ENCODE data around the gene SHFL. TPM values are rescaled to one million over a fixed set of nuclear protein-coding genes. Genes with fewer than 3 reads are reported as not detected.
A peak's percentile ranks its signal among the peaks of the same experiment; 100 is the strongest.

The SHFL gene
- total and polyA plus RNA-seq, 2 of the 8 experiments (the other 6 are each of a cell fraction or from before 2014, with no cell fraction given), result 25.3 to 37.1 TPM

DNA sequence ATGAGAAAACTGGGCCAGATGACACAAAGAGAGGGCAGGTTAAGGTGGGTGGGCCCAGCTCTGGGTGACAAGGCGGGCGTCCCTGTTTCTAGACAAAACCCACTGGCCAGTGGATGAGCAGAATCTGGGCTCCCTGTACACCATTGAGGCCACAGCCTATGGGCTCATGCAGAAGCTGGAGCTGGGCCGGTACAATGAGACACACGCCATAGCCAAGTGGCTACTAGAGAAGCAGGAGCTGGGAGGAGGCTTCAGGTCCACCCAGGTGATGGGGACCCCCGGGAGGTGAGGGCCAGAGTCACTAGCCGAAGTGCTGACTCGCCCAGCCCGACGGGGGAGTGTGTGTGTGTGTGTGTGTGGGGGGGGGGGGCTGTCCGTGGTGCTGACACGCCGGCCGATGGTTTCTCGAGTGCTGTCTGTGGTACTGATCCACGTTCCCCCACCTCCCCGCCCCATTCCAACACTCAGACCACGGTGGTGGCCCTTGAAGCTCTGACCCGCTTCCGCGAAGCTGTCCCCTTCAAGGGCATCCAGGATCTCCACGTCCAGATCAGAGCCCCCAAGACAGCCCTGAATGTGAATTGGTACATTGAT lies 24.3 kb upstream of the SHFL start:
- H4K5ac ChIP-seq (ENCODE audit: insufficient read length, low read depth, low read length), result no peak overlapping the region
- ChIA-PET CTCF (ENCODE audit: partially characterized antibody) (interaction anchor here (1.0 to 1.8 kb wide), 4 partner anchors 34 to 61 kb away, joined by 3 to 4 read pairs (median 4); no protein-coding TSS in a partner anchor), POLR2A (ENCODE audit: partially characterized antibody) (interaction anchor here (1.0 to 1.6 kb wide), 3 partner anchors 31 to 75 kb away, joined by 3 to 4 read pairs (median 3); no protein-coding TSS in a partner anchor)
- H2BK15ac ChIP-seq (ENCODE audit: low read length), result no peak overlapping the region
- no peaks in the 10 kb centered on the region for H3K4me1 ChIP-seq (replicated peaks in 1 of 4; ENCODE audit: control insufficient read depth in 3 of 4, insufficient read depth in 4 of 4, low read length in 3 of 4)
- H3K56ac ChIP-seq (replicated peaks; ENCODE audit: insufficient read length, low read depth, low read length), result no peak overlapping the region
- H4K8ac ChIP-seq (ENCODE audit: extremely low read depth, insufficient read depth, low read length), result no peak overlapping the region
- 69% methylated on average over 7 of the region's 21 CpGs; no CpG with 5 or more reads in 1 of the 2 experiments for WGBS, 2 experiments (ENCODE audit: extremely low coverage in 1 of 2, insufficient coverage in 1 of 2, insufficient read length in 1 of 2, insufficient replicate concordance in 2 of 2, low coverage in 1 of 2, low lambda C conversion rate in 2 of 2, missing lambda C conversion rate in 1 of 2)
- no peaks in the 10 kb centered on the region for H3K27me3 ChIP-seq (replicated peaks in 1 of 4; ENCODE audit: control insufficient read depth in 3 of 4, extremely low read depth in 1 of 4, insufficient read depth in 3 of 4, low read length in 3 of 4)
- no peaks in the 10 kb centered on the region for H3K79me2 ChIP-seq (ENCODE audit: control insufficient read depth in 1 of 2, insufficient read depth in 2 of 2, low read length in 2 of 2)
- H4K20me1 ChIP-seq (replicated peaks in 1 of 2; ENCODE audit: control insufficient read depth in 1 of 2, insufficient read depth in 2 of 2, low read length in 2 of 2), result peaks cover 0 to 3% of the 10 kb centered on the region in 2 experiments
- H3K9ac ChIP-seq (replicated peaks in 1 of 4; ENCODE audit: extremely low read depth in 1 of 4, low read depth in 3 of 4, low read length in 3 of 4), result no peak overlapping the region
- no peak overlapping the region for H3K27ac ChIP-seq (ENCODE audit: low read depth, low read length)
- H3K14ac ChIP-seq (ENCODE audit: insufficient read length), result no peak overlapping the region
- H3K23me2 ChIP-seq (ENCODE audit: low read depth, low read length), result no peaks in the 10 kb centered on the region; the same call in 1 of the 2 replicates
- no peak overlapping the region for H4K91ac ChIP-seq (replicated peaks; ENCODE audit: insufficient read length, low read length)
- no peak overlapping the region for H2BK20ac ChIP-seq (ENCODE audit: low read length)
- no peak overlapping the region for H2BK5ac ChIP-seq (ENCODE audit: low read depth, low read length)
- no peak overlapping the region for H2AFZ ChIP-seq (ENCODE audit: low read length)
- no peak overlapping the region for H3K4me2 ChIP-seq (ENCODE audit: insufficient read depth in 1 of 2, low read depth in 2 of 2, low read length in 2 of 2)
- no peak for DNase-seq (ENCODE audit: low read depth in 1 of 2, low spot score in 2 of 2)
- H3K36me3 ChIP-seq (ENCODE audit: control insufficient read depth in 2 of 4, insufficient read depth in 4 of 4, low read length in 3 of 4), result no peaks in the 10 kb centered on the region
- H3K79me1 ChIP-seq (ENCODE audit: low read depth, low read length), result no peaks in the 10 kb centered on the region
- no peaks in the 10 kb centered on the region for H3K9me3 ChIP-seq (ENCODE audit: insufficient read depth in 2 of 2, low read depth in 1 of 2, low read length in 1 of 2)
- no peak for FAIRE-seq
- H2BK120ac ChIP-seq (replicated peaks; ENCODE audit: low read depth, low read length), result no peak overlapping the region
- no peak for TF ChIP-seq TBP (IDR thresholded peaks at IDR 0.05; ENCODE audit: low read depth, low read length)
- TF ChIP-seq SIN3A (conservative IDR thresholded peaks at IDR 0.05 in 1 of 2, IDR thresholded peaks at IDR 0.05 in 1 of 2; ENCODE audit: low read depth in 1 of 2, low read length in 2 of 2), result peak; percentile 50 to 68; a peak in 1 of 4 replicates
- H3K23ac ChIP-seq (ENCODE audit: insufficient read length), result no peak overlapping the region
- H2BK12ac ChIP-seq (ENCODE audit: low read depth, low read length), result no peak overlapping the region
- no peak overlapping the region for H2AK5ac ChIP-seq (ENCODE audit: low read depth, low read length)
- H3K4ac ChIP-seq (replicated peaks; ENCODE audit: insufficient read length, low read depth, low read length), result no peak overlapping the region
- no peak overlapping the region for H3K4me3 ChIP-seq (ENCODE audit: extremely low read depth in 1 of 4, insufficient read depth in 2 of 4, low read depth in 3 of 4, low read length in 4 of 4)
- H3K18ac ChIP-seq (ENCODE audit: extremely low read depth, low read length), result no peak overlapping the region
